ENCODE measurements around the gene NTN5.

Gene NTN5

DNA sequence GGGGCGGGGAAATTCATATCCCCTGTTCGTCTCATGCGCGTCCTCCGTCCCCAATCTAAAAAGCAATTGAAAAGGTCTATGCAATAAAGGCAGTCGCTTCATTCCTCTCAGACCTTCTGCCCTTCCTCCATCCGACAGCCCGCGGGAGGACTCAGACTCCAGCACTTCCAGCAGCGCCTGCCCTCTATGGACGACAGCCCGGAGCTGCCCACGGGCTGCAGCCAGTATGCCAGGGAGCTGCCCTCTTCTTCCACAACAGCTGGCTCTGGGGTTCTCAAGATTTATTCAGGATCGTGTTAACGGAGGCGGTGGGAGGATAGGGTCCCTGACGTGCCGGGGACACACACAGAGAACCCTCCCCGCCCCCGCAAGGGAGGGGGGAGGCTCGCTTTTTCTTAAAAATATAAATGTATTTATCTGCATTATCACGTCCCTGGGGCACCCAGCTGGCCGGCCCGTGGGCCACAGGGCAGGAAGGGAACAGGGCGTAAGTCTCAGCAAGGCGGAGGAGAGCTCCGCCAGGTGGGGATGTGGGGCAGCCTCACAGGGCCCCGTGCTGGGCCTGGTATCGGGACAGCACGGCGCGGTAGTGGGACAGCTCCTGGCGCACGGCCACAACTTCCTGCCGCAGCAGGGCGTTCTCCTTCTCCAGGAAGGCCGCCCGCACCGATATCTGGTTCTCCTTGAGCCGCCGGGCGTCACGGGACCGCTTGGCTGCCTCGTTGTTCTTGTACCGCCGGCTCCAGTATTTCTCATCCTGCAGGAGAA is 42.3 kb downstream of the NTN5 start:
- no peak for DNase-seq (ENCODE audit: low read depth in 2 of 2)

DNA sequence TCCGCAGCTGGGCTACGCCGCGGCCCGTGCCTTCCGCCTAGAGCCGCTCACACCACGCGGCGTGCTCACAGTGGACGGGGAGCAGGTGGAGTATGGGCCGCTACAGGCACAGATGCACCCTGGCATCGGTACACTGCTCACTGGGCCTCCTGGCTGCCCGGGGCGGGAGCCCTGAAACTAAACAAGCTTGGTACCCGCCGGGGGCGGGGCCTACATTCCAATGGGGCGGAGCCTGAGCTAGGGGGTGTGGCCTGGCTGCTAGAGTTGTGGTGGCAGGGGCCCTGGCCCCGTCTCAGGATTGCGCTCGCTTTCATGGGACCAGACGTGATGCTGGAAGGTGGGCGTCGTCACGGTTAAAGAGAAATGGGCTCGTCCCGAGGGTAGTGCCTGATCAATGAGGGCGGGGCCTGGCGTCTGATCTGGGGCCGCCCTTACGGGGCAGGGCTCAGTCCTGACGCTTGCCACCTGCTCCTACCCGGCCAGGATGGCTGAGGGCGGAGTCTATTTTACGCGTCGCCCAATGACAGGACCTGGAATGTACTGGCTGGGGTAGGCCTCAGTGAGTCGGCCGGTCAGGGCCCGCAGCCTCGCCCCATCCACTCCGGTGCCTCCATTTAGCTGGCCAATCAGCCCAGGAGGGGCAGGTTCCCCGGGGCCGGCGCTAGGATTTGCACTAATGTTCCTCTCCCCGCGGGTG is 43.1 kb downstream of the NTN5 start:
- DNase-seq (ENCODE audit: low read depth in 2 of 2) = no peak

DNA sequence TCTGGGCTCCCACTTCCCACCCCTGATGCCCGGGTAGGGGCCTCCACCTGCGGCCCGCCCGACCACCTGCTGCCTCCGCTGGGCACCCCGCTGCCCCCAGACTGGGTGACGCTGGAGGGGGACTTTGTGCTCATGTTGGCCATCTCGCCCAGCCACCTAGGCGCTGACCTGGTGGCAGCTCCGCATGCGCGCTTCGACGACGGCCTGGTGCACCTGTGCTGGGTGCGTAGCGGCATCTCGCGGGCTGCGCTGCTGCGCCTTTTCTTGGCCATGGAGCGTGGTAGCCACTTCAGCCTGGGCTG is 43.6 kb downstream of the NTN5 start:
- DNase-seq (ENCODE audit: low read depth in 2 of 2) = no peak

DNA sequence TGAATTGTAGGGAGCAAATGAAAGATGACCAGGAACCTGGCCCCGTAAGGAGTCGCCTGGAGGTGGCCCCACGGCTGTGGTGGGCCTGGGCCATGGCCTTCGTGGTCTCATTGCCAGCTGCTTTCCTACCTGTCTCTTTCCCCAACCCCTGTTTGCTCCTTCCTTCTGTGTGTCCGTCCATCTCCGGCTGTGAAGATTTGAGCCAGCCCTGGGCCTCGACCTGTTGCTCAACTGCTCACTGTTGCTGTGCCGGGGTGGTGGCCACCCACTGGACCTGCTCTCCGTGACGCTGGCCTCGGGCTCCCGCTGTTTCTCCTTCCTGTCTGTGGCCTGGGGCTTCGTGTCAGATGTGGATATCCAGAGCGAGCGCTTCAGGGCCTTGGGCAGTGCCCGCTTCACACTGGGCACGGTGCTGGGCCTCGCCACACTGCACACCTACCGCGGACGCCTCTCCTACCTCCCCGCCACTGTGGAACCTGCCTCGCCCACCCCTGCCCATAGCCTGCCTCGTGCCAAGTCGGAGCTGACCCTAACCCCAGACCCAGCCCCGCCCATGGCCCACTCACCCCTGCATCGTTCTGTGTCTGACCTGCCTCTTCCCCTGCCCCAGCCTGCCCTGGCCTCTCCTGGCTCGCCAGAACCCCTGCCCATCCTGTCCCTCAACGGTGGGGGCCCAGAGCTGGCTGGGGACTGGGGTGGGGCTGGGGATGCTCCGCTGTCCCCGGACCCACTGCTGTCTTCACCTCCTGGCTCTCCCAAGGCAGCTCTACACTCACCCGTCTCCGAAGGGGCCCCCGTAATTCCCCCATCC is 44.1 kb downstream of the NTN5 start:
- DNase-seq (ENCODE audit: low read depth in 2 of 2) = no peak

DNA sequence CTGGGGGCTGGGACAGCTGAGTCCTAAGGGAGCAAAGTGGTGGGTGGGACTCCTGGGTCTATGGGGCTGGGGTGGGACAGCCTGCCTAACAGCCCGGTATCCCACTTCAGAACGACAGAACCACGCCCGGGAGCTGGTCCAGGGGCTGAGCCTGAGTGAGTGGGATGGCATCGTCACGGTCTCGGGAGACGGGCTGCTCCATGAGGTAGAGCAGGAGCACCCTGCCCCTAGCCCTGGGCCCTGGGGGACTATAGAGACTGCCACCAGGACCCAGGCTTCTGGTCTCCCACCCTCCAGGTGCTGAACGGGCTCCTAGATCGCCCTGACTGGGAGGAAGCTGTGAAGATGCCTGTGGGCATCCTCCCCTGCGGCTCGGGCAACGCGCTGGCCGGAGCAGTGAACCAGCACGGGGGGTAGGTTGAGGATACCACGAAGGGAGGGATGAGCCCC is 44.9 kb downstream of the NTN5 start:
- DNase-seq (ENCODE audit: low read depth in 2 of 2) = no peak

DNA sequence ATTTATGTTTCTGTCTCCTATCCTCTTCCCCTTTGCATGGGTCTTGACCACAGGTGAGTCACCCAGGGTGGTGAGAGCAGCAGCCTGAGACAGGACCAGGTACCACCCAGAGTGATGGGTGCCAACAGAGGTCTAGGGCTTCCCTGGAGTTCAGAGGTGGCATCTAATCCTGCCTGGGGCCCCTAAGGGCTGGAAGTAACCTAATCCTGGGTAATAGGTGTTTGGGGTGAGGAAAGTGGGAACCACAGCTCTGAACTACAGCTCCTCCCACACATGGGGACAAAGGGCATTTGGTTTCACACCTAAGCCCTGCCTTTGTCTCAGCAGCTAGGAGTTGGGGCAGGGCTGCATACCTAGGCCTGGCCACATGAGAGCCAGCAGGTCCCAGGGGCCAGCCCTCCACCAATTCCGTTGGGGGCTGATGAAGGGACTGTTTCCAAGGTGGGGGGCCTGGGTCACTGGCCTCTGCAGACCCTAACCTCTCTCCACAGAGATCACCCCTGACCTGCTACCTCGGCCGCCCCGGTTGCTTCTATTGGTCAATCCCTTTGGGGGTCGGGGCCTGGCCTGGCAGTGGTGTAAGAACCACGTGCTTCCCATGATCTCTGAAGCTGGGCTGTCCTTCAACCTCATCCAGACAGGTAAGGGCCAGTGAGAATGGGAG is 45.5 kb downstream of the NTN5 start:
- no peak for DNase-seq (ENCODE audit: low read depth in 2 of 2)

DNA sequence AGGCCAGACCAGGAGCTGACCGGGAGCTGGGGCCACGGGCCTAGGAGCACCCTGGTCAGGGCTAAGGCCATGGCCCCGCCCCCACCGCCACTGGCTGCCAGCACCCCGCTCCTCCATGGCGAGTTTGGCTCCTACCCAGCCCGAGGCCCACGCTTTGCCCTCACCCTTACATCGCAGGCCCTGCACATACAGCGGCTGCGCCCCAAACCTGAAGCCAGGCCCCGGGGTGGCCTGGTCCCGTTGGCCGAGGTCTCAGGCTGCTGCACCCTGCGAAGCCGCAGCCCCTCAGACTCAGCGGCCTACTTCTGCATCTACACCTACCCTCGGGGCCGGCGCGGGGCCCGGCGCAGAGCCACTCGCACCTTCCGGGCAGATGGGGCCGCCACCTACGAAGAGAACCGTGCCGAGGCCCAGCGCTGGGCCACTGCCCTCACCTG is 46.9 kb downstream of the NTN5 start:
- no peak for DNase-seq (ENCODE audit: low read depth in 2 of 2)

DNA sequence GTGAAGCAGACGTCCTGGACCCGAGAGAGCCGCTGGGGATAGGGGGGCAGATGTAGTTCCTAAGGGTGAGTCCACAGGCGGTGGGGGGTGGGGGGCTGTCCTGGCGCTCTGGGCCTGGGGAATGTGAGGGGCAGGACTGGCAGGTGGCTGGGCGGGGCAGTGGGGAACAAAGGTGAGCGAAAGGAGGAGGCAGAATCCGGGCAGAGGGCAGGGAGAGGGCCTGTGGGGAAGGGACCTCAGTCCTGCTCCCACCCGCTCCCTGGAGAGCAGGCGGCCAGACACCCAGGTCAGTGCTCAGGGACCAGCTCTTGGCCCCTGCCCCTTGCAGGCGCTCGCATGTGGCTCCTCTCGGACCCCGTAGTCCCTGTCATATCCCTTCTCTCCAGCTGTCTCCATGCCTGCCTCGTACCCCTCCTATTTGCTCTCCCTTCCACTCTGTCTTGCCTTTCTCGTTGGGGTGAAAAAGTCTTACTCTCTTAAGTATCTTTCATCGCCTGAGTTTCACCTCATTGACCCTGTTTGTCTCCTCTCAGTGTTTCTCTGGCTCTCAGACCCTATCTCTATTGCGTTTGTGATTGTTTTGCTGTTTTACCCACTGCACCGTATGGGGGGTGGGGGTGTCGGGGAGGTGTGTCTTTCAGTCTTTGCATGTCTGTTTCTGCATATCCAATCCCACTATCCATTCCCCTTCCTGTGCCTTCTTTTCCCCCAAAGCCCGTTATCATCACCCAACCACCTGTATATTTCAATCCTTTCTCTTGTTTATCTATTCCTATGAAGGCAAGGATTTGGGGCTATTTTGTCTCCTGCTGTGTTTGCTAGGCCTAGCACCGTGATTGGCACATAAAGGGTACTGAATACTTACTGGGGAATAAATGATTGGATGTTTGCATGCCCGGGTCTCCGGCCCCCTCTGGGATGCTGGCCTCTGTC is 47.8 kb downstream of the NTN5 start:
- DNase-seq (ENCODE audit: low read depth in 2 of 2) = no peak

DNA sequence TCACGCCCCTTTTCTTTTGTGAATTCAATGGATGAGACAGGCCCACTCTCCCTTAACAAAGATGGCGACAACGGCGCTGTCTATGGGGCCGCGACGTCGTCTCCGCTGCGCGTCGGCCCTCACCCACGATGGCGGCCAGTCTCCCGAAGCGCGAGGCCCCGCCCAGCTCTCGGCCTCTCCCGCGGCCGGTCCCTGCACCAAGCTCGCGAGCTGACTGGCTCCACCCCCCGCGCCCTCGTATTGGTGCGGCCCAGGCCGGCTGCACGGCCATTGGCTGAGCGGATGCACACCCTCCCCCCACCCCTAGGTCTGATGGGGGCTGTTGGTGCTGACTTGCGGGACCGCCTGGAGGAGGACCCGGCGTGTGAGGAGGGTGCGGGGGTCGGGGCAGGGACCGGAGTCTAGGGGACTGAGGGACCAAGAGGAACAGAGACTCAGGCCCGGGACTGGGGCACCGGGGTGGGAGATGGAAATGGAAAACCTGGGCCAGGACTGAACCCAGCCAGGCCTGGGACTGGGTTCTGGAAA is 48.7 kb downstream of the NTN5 start:
- peak; percentile 90 to 94 for DNase-seq (ENCODE audit: low read depth in 2 of 2)

DNA sequence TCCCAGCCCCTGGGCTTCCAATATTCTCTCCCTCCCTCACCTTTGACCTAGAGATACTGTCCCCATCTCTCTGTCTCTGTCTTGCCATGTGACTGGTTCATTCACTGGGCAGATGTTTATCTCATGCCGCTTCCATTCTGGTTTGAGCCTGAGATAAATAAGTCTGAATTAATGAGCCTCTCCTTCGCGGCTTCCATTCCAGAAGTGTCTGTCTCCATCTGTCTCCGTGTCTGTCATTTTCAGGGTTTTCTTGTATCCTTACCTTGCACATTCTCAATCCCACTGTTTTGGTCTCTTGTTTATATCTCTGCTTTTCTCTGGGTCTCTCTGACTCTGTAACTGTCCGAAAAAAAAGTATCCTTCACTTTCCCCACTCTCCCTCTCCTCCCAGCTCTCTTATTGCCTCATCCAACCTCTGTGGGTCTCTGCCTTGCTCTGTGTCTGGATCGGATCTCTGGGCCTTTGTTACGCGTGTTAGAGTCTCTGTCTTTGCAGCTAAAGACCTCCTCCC is 49.2 kb downstream of the NTN5 start:
- DNase-seq (ENCODE audit: low read depth in 2 of 2) = no peak

DNA sequence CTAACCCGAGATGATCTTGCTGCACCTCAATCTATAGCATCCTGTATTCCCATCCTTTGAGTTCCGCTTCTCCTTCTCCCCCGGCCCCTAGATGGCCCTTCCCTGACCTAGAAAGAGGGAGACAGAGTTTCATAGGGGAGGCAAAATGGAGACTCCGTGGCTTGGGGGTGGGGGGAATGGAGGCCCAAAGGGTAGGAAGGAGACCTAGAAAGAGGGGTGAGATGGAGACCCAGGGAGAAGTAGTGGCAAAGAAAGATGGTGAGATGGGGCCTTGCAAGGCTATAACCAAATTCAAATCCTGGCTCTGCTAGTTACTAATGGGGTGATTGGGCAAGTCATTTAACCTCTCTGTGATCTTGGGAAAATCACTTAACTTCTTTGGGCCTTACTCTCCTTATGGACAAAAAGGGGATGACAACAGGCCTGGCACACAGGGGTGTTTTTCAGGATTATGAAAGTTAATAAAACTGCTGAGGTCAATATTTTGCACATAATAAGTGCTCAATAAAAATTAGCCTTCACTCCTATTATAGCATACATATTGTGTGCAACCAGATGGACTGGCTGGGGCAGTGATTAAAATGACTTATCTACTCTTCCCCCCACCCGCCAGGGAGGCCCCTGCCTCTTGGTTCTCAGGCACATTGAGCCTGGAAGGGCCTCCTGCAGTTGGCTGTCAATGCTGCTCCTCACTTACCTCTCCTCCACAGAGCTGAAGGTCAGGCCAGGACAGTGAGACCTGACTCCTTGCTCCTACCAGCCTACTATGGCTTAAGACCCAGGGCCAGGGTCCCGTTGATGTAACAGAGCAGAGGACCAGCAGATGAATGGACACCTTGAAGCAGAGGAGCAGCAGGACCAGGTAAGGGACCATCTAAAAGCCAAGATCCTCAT is 52.9 kb downstream of the NTN5 start:
- DNase-seq (ENCODE audit: low read depth in 2 of 2) = no peak

DNA sequence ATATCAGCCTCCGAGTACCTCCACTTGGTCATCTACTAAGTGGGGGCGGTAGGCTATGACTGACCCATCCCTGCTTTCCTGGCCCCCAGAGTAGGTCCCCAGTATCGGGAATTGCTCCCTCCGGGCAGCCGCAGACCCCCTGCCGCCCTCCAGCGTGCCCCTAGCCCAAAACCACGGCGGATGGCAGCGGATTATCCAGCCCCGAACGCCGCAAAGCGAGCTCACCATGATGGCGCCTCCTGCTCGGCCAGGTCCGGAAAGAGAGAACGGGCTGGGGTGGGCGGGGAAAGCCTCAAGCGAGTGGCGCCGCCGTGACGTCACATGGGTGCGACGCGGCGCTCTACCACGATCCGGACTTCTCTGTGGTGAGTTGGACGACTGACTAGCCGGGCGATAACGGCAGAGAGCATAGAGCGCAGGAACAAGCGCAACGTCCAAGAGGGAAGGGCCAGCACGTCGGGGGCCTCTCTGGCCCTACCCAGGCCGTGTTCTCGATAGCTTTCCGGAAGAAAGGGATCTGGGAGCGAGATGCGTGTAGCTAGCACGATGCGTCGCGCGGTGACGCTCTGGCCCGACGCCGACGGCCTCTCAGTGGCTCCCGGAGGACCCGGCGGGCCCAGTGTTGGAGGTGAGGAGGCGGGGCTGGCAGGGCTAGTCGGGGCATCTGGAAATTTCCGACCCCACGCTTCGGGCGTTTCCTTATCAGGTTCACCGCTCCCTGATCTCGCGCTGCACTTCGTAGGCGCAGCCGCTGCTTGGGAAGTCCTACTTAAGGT is 53.7 kb downstream of the NTN5 start, which contains the start of the genes RPL18 and SPHK2:
Gene RPL18, minus strand, starts transcription at position 263 of the 776 bp plus-strand sequence. Its CDS starts 35 bp downstream, at position 228.
Gene SPHK2, plus strand, starts transcription at position 591 of the 776 bp plus-strand sequence. CDS start 1,009 bp downstream, outside the sequence.
- DNase-seq (ENCODE audit: low read depth in 2 of 2) = peak; percentile 90 to 91

DNA sequence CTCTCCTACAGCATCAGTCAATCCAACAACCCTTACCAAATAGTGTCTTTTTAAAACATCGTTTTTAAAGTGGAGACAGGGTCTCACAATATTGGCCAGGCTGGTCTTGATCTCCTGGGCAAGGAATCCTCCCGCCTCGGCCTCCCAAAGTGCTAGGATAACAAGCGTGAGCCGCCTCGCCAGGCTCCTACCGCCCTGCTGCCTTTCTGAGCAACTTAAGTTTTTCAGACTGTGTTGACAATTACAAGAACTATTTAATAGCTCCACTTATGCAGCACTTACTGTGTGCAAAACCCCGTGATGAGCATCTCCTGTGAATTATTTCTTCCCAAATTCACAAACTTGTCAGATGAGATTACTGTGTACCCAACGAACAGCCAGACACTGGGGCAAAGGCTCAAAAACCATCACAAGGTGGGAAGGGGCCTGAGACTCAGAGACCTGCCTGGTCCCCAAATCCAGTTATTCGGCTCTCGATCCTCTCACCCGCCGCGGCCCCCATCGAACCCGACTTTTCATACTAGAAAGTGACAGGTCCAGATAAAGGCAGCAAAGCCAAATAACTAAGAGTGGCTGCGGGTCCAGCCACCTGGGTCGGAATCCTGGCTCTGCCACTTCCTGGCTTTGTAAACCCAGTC is 54.4 kb downstream of the NTN5 start:
- DNase-seq (ENCODE audit: low read depth in 2 of 2) = no peak

DNA sequence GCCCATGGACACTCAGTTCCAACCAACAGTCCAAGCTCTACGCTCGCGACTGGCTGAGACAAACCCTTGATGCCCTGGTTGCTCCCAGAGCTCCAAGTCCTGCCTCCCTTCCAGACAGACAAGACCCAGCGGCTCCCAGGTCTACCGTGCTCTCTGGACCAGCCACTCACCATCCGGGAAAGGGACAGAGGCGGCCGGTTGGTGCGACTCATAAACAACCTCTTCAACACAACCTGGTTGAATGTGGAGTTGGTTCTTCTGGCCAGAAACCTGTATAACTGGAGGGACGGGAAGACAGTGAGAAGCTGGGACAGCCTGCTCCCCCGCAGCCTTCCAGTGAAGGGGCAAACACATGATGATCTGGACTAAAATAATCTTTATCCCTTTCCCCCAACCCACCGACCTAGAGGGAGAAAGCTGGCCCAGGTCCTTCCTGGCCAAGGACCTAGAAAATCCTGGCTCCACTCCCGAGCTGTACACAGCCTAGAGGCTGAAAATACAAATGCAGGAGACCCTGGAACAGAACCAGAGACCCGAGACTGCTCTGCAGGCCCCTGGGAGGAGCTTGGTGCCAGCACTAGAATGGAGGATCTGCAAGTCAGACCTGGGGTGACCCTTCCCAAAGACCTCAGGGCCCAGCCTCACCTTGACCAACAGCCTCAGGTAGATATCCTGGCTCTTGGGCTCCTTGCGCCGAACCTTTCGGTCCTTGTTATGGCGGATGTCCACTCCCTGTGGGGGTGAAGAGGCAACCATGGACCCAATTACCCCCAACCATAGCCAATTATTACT is 55.5 kb downstream of the NTN5 start:
- DNase-seq (ENCODE audit: low read depth in 2 of 2) = no peak

DNA sequence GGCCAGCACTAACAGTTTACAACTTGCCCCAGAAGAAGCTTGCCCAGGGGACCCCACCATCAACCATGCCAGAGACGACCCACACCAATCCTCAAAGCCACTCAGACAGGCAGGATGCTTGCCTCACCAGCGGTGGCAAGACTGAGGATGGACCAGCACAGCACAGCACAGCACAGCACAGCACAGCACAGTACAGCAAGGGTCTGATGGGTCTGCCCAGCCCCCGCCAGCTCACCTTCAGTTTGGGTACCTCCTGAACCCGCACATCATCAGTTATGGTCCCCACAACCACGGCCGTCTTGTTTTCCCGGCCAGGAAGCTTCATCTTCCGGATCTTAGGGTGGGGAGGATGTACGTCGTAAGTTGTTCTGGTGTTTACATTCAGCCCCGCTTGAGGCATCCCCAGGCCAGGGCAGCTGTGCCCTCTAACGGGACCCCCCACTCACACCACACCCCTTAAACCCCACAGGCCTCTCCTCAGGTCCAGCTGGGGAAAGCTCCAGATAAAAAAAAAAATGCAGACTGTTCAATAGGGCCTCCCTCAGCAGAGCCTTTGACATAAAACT is 56.2 kb downstream of the NTN5 start:
- no peak for DNase-seq (ENCODE audit: low read depth in 2 of 2)

DNA sequence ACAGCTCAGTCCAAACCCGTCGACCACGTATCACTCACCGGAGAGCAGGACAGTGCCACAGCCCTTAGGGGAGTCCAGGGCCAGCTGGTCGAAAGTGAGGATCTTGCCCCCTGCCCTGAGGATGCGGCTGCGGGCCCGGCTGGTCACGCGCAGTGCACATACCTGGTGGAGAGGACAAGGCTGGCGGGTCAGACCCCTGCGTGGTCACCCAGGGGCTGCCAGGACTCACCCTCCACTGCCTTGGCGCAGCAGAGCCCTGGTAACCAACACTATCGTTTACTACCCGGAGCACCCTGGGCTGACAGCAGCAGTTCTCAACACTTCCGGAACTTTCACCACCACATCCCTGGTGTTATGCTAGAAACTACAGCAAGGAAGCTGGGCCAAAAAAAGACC is 56.8 kb downstream of the NTN5 start:
- DNase-seq (ENCODE audit: low read depth in 2 of 2) = no peak

Data from stimulated activated CD8-positive, alpha-beta memory T cell treated with anti-CD3 and anti-CD28 coated beads, Interleukin-15, amount 100 ng/mL, for 4 hours (primary cell).